ENCODE results near the gene EEF1AKMT3. TPM values are rescaled to one million over a fixed set of nuclear protein-coding genes. Genes with fewer than 3 reads are reported as not detected.

Gene EEF1AKMT3
- total RNA-seq, 1 donor from 2014 or later: 9.8 TPM

Other genes starting within 250 kb of the EEF1AKMT3 start
- gene MBD6, start 249.8 kb upstream of the EEF1AKMT3 start, total RNA-seq: 177 TPM
- 104 TPM for gene DCTN2, start 225.4 kb upstream of the EEF1AKMT3 start, total RNA-seq
- 0.99 TPM for gene KIF5A, start 222.6 kb upstream of the EEF1AKMT3 start, total RNA-seq
- gene PIP4K2C, start 181.4 kb upstream of the EEF1AKMT3 start, total RNA-seq: 48.0 TPM
- gene DTX3, start 167.8 kb upstream of the EEF1AKMT3 start, total RNA-seq: 40.0 TPM
- 41.5 TPM for gene ARHGEF25, start 161.2 kb upstream of the EEF1AKMT3 start, total RNA-seq
- 3.3 TPM for gene B4GALNT1, start 139.4 kb upstream of the EEF1AKMT3 start, total RNA-seq
- 201 TPM for gene OS9, start 78.5 kb upstream of the EEF1AKMT3 start, total RNA-seq
- gene AGAP2, start 33.9 kb upstream of the EEF1AKMT3 start, total RNA-seq: 2.8 TPM
- 45.6 TPM for gene TSPAN31, start 27.6 kb upstream of the EEF1AKMT3 start, total RNA-seq
- 86.5 TPM for gene CDK4, start 20.3 kb upstream of the EEF1AKMT3 start, total RNA-seq
- 12.1 TPM for gene MARCHF9, start 17.5 kb upstream of the EEF1AKMT3 start, total RNA-seq
- 1.6 TPM for gene CYP27B1, start 5.5 kb upstream of the EEF1AKMT3 start, total RNA-seq
- gene METTL1, start 509 bp upstream of the EEF1AKMT3 start, total RNA-seq: 50.1 TPM
- 32.9 TPM for gene TSFM, start 10.2 kb downstream of the EEF1AKMT3 start, total RNA-seq
- 5.2 TPM for gene AVIL, start 46.1 kb downstream of the EEF1AKMT3 start, total RNA-seq
- gene CTDSP2, start 74.1 kb downstream of the EEF1AKMT3 start, total RNA-seq: 130 TPM
- gene ATP23, start 169.0 kb downstream of the EEF1AKMT3 start, total RNA-seq: 8.5 TPM